OCI-LY7 (cell line): ENCODE measurements around the gene NAV2.

Experiments used
- EZH2phosphoT487 ChIP-seq: fragments of 200-600 bp; sonication (generic); IDR thresholded peaks from 2 replicates; pipeline ENCODE4 v1.6.1; 2018; ENCODE audit warnings: low read depth, borderline replicate concordance, mild to moderate bottlenecking, mixed run types, antibody characterized with exemption, low read length, moderate library complexity, mixed read lengths
- TF ChIP-seq, protein P1 (sequence below): fragments of 200-600 bp; sonication (generic); conservative IDR thresholded peaks from 2 replicates; pipeline ENCODE4 v1.5.1; 2014; ENCODE audit warnings: mild to moderate bottlenecking, antibody characterized with exemption, low read length, moderate library complexity, mixed read lengths

DNA sequence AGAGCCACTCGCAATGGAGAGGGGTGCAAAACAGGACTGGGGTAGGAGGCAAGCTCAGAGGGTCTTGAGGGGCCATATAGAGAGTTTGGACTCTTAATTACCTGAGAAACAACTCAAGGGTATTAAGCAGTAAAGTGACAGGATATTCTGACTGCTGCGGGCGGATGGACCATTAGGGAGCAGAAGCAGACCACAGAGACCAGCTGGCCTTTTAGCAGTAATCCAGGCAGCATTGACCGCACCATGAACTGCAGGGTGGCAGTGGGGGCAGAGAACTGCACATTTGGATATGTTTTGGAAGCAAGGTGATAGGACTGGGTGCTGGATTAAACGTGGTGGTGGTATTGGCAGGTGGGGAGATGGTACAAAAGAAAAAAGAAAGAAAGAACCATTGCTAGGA lies 322.3 kb downstream of the NAV2 start:
- no peak for TF ChIP-seq EZH2phosphoT487
- TF ChIP-seq, protein P1, sequence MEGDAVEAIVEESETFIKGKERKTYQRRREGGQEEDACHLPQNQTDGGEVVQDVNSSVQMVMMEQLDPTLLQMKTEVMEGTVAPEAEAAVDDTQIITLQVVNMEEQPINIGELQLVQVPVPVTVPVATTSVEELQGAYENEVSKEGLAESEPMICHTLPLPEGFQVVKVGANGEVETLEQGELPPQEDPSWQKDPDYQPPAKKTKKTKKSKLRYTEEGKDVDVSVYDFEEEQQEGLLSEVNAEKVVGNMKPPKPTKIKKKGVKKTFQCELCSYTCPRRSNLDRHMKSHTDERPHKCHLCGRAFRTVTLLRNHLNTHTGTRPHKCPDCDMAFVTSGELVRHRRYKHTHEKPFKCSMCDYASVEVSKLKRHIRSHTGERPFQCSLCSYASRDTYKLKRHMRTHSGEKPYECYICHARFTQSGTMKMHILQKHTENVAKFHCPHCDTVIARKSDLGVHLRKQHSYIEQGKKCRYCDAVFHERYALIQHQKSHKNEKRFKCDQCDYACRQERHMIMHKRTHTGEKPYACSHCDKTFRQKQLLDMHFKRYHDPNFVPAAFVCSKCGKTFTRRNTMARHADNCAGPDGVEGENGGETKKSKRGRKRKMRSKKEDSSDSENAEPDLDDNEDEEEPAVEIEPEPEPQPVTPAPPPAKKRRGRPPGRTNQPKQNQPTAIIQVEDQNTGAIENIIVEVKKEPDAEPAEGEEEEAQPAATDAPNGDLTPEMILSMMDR: no peak
